ENCODE data around the gene RAD21L1.
A peak's percentile ranks its signal among the peaks of the same experiment; 100 is the strongest.

The RAD21L1 gene

GRCh38 chr20:1296117-1296610, 70.3 kb downstream of the RAD21L1 start:
- no peak overlapping the region for H3K4me3 ChIP-seq (ENCODE audit: control insufficient read depth, low read depth, low read length)
- no peak for DNase-seq (ENCODE audit: low read depth)
- no peak for TF ChIP-seq CTCF (conservative IDR thresholded peaks at IDR 0.05; ENCODE audit: control insufficient read depth, insufficient read depth, low read depth, low read length)

GRCh38 chr20:1296922-1297321, 71.1 kb downstream of the RAD21L1 start:
- no peak for DNase-seq (ENCODE audit: low read depth)
- no peak for TF ChIP-seq CTCF (conservative IDR thresholded peaks at IDR 0.05; ENCODE audit: control insufficient read depth, insufficient read depth, low read depth, low read length)
- H3K4me3 ChIP-seq (ENCODE audit: control insufficient read depth, low read depth, low read length), result no peak overlapping the region

- TF ChIP-seq CTCF (conservative IDR thresholded peaks at IDR 0.05; ENCODE audit: control insufficient read depth, insufficient read depth, low read depth, low read length), result no peak
- H3K4me3 ChIP-seq (ENCODE audit: control insufficient read depth, low read depth, low read length), result no peak overlapping the region
- DNase-seq (ENCODE audit: low read depth), result no peak
Measured at GRCh38 chr20:1297486-1297885, 71.6 kb downstream of the RAD21L1 start.

- TF ChIP-seq CTCF (conservative IDR thresholded peaks at IDR 0.05; ENCODE audit: control insufficient read depth, insufficient read depth, low read depth, low read length), result no peak
- no peak overlapping the region for H3K4me3 ChIP-seq (ENCODE audit: control insufficient read depth, low read depth, low read length)
- no peak for DNase-seq (ENCODE audit: low read depth)
Measured at GRCh38 chr20:1298166-1298565, 72.3 kb downstream of the RAD21L1 start.

GRCh38 chr20:1298888-1299511, 73.2 kb downstream of the RAD21L1 start:
- H3K4me3 ChIP-seq (ENCODE audit: control insufficient read depth, low read depth, low read length), result no peak overlapping the region
- no peak for TF ChIP-seq CTCF (conservative IDR thresholded peaks at IDR 0.05; ENCODE audit: control insufficient read depth, insufficient read depth, low read depth, low read length)

GRCh38 chr20:1299522-1299921, 73.7 kb downstream of the RAD21L1 start:
- H3K4me3 ChIP-seq (ENCODE audit: control insufficient read depth, low read depth, low read length), result no peak overlapping the region
- TF ChIP-seq CTCF (conservative IDR thresholded peaks at IDR 0.05; ENCODE audit: control insufficient read depth, insufficient read depth, low read depth, low read length), result peak; percentile 15
- DNase-seq (ENCODE audit: low read depth), result no peak

More at GRCh38 chr20:1298888-1299511, 73.2 kb downstream of the RAD21L1 start:
- DNase-seq (ENCODE audit: low read depth), result no peak

Data from fibroblast of mammary gland (primary cell).